ENCODE results near the gene CD55.
A peak's percentile ranks its signal among the peaks of the same experiment; 100 is the strongest.

Gene CD55

DNA sequence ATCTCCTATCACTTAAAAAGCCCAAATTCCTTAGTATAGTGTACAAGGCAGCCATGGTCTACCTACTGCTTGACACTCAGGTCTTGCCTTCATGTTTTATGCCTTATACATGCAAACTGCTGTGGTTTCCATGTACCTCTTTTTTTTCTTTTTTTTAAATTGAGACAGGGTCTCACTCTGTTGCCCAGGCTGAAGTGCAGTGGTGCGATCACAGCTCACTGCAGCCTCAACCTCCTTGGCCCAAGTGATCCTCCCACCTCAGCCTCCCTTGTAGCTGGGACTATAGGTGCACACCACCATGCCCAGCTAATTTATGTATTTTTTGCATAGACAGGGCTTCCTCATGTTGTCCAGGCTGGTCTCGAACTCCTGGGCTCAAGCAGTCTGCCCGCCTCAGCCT lies 8.0 kb downstream of the CD55 start:
- no peak for TF ChIP-seq Cebpa-rat (IDR thresholded peaks at IDR 0.05)
- Histone ChIP-seq H4K20me1 (peaks cover 0 to 71% (median 0%) of the 10 kb centered on the region in 11 experiments; a peak in 4 of 22 replicates), H3K27ac (no peak overlapping the region), H3K9me3 (replicated peaks in 1 of 11) (peaks cover 16 to 22% (median 20%) of the 10 kb centered on the region in 11 experiments), H3K36me3 (peaks cover 58 to 100% (median 90%) of the 10 kb centered on the region in 11 experiments), H3K4me2 (peak overlapping the region in 2 of 11 experiments; percentile 12 to 93; a peak in 3 of 22 replicates), H3K4me3 (no peak overlapping the region), H3K9ac (no peak overlapping the region), H3K27me3 (no peaks in the 10 kb centered on the region), H3K4me1 (peaks cover 5 to 85% (median 15%) of the 10 kb centered on the region in 10 experiments; a peak in 19 of 20 replicates)

DNA sequence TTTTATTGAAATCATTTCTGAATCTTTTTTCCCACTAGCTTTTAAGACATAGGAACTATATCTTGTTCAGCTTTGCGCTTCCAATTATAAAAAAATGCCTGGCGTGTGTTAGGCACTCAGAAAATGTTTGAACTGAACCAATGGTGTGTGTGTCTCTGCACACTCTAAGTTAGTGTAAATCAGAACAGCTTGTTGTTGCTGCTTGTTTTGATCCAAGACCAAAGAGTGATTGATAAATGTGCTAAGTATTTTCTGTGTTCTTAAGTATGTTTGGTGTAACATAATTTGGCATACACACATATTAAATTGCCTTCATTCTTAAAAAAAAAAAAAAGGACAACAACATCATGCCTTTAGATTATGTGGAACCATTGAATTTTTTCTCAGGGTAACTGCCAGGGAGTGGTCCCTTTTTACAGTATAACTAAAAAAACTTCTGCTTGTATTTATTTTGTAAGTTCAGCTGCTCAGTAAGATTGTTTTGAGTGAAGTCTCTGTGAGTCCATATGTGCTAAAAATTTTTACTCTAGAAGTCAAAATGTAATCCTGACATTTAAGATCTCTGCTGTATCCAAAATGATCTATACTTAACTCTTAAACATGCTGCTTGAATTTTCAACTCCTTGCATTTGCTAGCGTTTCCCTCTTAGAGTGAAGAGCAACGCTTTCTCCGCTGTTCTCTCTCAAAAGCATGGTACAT lies 8.7 kb downstream of the CD55 start:
- H4K20me1 ChIP-seq, result peaks cover 0 to 64% (median 0%) of the 10 kb centered on the region in 11 experiments; a peak in 4 of 22 replicates

GRCh38 chr1:207331354-207332313 lies 10.2 kb downstream of the CD55 start:
- H3K27me3 ChIP-seq, result no peaks in the 10 kb centered on the region
- H3K9me3 ChIP-seq (replicated peaks in 1 of 11), result peaks cover 19 to 39% (median 31%) of the 10 kb centered on the region in 11 experiments
- H4K20me1 ChIP-seq, result peaks cover 0 to 52% (median 0%) of the 10 kb centered on the region in 11 experiments; a peak in 4 of 22 replicates
- H3K9ac ChIP-seq, result no peak overlapping the region
- no peak overlapping the region; a peak in 1 of 22 replicates for H3K4me2 ChIP-seq
- peaks cover 65 to 100% (median 90%) of the 10 kb centered on the region in 11 experiments for H3K36me3 ChIP-seq
- H3K4me3 ChIP-seq, result no peak overlapping the region
- H3K27ac ChIP-seq, result no peak overlapping the region
- no peak for TF ChIP-seq Cebpa-rat (IDR thresholded peaks at IDR 0.05)
- peaks cover 5 to 85% (median 18%) of the 10 kb centered on the region in 10 experiments; a peak in 19 of 20 replicates for H3K4me1 ChIP-seq

More for the DNA sequence above, 8.7 kb downstream of the CD55 start:
- Histone ChIP-seq H3K36me3 (peaks cover 60 to 100% (median 91%) of the 10 kb centered on the region in 11 experiments), H3K9me3 (replicated peaks in 1 of 11) (peaks cover 19 to 29% (median 27%) of the 10 kb centered on the region in 11 experiments), H3K4me3 (no peak overlapping the region), H3K4me2 (0 out of 22 replicates have a peak overlapping the region, but pooled peaks of 1 of the 11 experiments have one; percentile 93), H3K4me1 (peaks cover 5 to 85% (median 15%) of the 10 kb centered on the region in 10 experiments; a peak in 19 of 20 replicates), H3K9ac (no peak overlapping the region), H3K27ac (no peak overlapping the region), H3K27me3 (no peaks in the 10 kb centered on the region)
- TF ChIP-seq Cebpa-rat (IDR thresholded peaks at IDR 0.05), result no peak

DNA sequence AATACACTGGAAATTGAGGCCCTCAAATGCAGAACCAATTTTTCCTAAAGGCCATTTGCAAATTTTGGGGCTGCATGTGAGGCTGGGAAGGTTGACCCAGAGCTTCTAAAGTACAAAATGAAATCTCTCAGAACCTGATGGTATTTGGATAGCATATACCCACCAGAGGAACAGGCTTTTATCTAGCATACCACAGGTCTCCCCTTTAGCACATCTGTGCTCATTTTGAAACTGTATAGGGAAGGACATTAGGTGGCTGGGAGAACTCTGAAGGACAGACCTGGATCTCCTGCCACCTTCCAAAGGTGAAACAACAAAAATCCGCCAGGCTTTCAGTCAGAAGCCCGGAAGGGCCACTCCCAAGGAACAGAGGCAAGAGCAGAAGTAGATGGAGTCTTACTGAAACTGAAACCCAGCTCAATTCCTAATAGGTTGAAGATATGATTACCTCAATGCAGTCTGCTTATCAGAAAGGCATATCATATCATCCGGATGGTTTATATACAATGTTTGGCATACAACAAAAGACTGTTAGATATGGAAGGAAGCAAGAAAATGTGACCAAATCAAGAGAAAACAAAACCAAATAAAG lies 11.6 kb downstream of the CD55 start:
- peaks cover 0 to 55% (median 0%) of the 10 kb centered on the region in 11 experiments; a peak in 4 of 22 replicates for H4K20me1 ChIP-seq
- H3K36me3 ChIP-seq, result peaks cover 64 to 100% (median 90%) of the 10 kb centered on the region in 11 experiments
- H3K27ac ChIP-seq, result peak overlapping the region in 5 of 11 experiments; percentile 1 to 38 (median 23); a peak in 5 of 22 replicates
- 0 out of 20 replicates have a peak overlapping the region, but pooled peaks of 1 of the 10 experiments have one; percentile 14 for H3K4me3 ChIP-seq
- no peaks in the 10 kb centered on the region for H3K27me3 ChIP-seq
- H3K4me1 ChIP-seq, result peaks cover 5 to 77% (median 16%) of the 10 kb centered on the region in 10 experiments; a peak in 19 of 20 replicates
- peak overlapping the region in 9 of 11 experiments; percentile 9 to 53 (median 30); a peak in 13 of 22 replicates for H3K4me2 ChIP-seq
- no peak overlapping the region for H3K9ac ChIP-seq
- TF ChIP-seq Cebpa-rat (IDR thresholded peaks at IDR 0.05), result no peak
- H3K9me3 ChIP-seq (replicated peaks in 1 of 11), result peaks cover 19 to 43% (median 31%) of the 10 kb centered on the region in 11 experiments

- Histone ChIP-seq H3K4me1 (peaks cover 5 to 72% (median 16%) of the 10 kb centered on the region in 10 experiments; a peak in 18 of 20 replicates), H3K4me2 (peak overlapping the region in 7 of 11 experiments; percentile 9 to 53 (median 30); a peak in 9 of 22 replicates), H3K36me3 (peaks cover 60 to 100% (median 89%) of the 10 kb centered on the region in 11 experiments)
Measured at GRCh38 chr1:207333620-207334019, 12.1 kb downstream of the CD55 start.

GRCh38 chr1:207334337-207334736 lies 12.9 kb downstream of the CD55 start:
- no peak overlapping the region for H3K9ac ChIP-seq
- H3K27ac ChIP-seq, result peak overlapping the region in 1 of 11 experiments; percentile 70; a peak in 1 of 22 replicates
- no peaks in the 10 kb centered on the region for H3K27me3 ChIP-seq
- TF ChIP-seq Cebpa-rat (IDR thresholded peaks at IDR 0.05), result no peak
- H4K20me1 ChIP-seq, result peaks cover 0 to 55% (median 0%) of the 10 kb centered on the region in 11 experiments; a peak in 3 of 22 replicates
- H3K4me1 ChIP-seq, result peaks cover 5 to 65% (median 16%) of the 10 kb centered on the region in 10 experiments; a peak in 18 of 20 replicates
- peak overlapping the region in 1 of 11 experiments; percentile 1; a peak in 1 of 22 replicates for H3K4me2 ChIP-seq
- H3K4me3 ChIP-seq, result 0 out of 20 replicates have a peak overlapping the region, but pooled peaks of 1 of the 10 experiments have one; percentile 4
- peaks cover 19 to 43% (median 31%) of the 10 kb centered on the region in 11 experiments for H3K9me3 ChIP-seq (replicated peaks in 1 of 11)
- H3K36me3 ChIP-seq, result peaks cover 55 to 100% (median 88%) of the 10 kb centered on the region in 11 experiments

More at GRCh38 chr1:207333620-207334019, 12.1 kb downstream of the CD55 start:
- TF ChIP-seq Cebpa-rat (IDR thresholded peaks at IDR 0.05), result no peak
- Histone ChIP-seq H3K9ac (no peak overlapping the region), H3K27me3 (no peaks in the 10 kb centered on the region), H3K27ac (peak overlapping the region in 3 of 11 experiments; percentile 1 to 31 (median 23); a peak in 3 of 22 replicates), H4K20me1 (peaks cover 0 to 55% (median 0%) of the 10 kb centered on the region in 11 experiments; a peak in 4 of 22 replicates), H3K4me3 (no peak overlapping the region), H3K9me3 (replicated peaks in 1 of 11) (peaks cover 19 to 43% (median 31%) of the 10 kb centered on the region in 11 experiments)

GRCh38 chr1:207335138-207335537 lies 13.7 kb downstream of the CD55 start:
- Histone ChIP-seq H3K27ac (peak overlapping the region in 3 of 11 experiments; percentile 35 to 70 (median 41); a peak in 5 of 22 replicates), H3K4me3 (no peak overlapping the region), H3K4me1 (peaks cover 5 to 58% (median 16%) of the 10 kb centered on the region in 10 experiments; a peak in 18 of 20 replicates), H3K36me3 (peaks cover 56 to 100% (median 88%) of the 10 kb centered on the region in 11 experiments), H3K9ac (no peak overlapping the region), H3K9me3 (replicated peaks in 1 of 11) (peaks cover 19 to 43% (median 31%) of the 10 kb centered on the region in 11 experiments), H3K27me3 (no peaks in the 10 kb centered on the region), H4K20me1 (peaks cover 0 to 55% (median 0%) of the 10 kb centered on the region in 11 experiments; a peak in 4 of 22 replicates), H3K4me2 (peak overlapping the region in 3 of 11 experiments; percentile 9 to 54 (median 31); a peak in 4 of 22 replicates)
- no peak for TF ChIP-seq Cebpa-rat (IDR thresholded peaks at IDR 0.05)
